DMS153 treated with DMSO at 0.1 percent for 48 hours (cell line): ENCODE measurements around the gene CLIP4.

Source experiments
- DNase-seq: peaks from one replicate; lab custom pipeline; 2025; ENCODE audit not compliant: unreplicated experiment; lab: John Stamatoyannopoulos, UW

The CLIP4 gene

DNA sequence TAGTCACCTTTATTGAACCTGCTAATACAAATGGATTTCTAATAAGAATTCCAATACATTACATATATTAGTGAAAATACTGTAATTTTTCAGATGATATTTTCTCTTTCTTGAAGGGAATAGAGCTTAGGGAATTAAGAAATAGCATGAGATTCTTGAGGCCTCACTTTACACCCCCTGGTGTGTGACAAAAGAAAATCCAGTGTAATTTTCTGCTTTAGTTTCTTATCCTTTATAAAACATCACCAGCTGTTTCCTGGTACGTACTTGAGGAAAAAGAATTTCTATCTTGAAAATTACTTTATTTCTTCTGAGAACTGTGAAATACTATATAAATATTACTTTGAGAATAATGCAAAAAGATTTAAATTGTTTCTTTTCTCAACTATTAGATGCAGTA, 71.6 kb downstream of the CLIP4 start:
- DNase-seq = no peak

DNA sequence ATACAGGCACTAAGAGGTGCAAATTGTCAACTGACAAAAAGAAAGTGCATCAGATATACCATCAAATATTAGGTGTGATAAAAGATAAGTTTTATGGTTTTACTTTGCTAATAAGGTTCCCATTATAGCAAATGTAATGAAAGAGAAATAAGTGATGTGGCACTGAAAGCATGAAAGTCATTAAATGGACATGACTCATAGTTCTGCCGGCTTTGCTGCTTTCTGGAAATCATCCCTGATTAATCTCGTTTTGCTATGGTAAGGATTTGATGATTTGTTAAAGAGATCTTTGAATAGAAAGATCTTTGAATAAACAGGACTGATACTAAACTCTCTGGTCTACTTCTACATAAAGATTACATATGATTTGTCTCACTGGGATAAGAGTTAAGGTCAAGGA, 72.7 kb downstream of the CLIP4 start:
- DNase-seq = no peak

DNA sequence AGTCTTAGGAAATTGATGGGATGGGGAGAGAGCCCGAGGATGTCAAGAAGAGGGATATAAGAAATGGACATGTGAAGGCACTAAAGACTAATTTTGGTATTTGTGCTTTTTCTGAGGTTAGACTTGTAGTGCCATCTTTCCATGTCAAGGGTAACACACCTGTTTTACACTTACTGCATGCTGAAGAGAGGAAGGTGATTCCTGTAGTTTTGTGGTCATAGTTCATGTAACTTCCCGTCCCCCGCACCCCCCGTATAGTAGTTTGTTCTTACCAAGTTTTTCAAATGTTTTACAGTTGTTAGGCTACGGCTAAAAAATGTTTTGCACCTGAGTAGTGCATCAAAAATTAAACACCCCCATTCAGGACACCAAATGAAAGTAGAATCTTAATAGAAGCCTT, 73.8 kb downstream of the CLIP4 start:
- no peak for DNase-seq

DNA sequence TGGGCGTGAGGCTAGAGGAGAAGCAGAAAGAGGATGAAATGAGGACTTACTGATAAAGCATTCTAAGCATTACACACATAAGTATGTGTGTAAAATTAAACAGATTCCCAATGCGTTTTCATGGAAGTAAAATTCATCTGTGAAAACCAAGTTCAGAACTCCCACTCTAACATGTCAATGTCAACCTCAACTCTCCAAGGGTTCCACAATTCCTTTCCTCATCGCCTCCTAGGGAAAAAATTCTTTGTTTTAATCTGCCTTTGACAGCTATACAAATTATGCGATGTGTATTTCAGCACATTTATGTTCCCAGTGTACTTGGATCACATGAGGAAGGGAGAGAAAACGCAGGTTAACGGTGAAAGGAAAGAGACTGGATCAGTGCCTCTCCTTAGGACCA, 76.6 kb downstream of the CLIP4 start:
- DNase-seq = no peak

DNA sequence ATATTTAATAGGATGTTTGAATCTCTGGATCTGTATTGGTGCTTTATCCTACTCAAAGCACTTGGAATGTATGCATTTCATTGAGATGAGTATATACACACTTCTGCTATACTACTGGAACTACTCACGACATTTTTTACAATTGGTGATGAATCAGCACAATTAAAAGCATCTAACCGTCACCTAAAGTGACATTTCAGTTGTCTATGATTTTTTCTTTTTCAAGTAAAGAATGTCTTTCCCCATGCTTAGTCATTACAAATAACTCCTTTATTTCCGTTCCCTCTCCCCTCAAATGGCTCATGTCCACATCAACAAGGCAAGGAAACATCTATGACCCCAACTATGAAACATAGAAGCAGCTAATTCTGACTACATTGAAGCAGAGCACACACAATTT, 77.3 kb downstream of the CLIP4 start:
- DNase-seq = no peak

DNA sequence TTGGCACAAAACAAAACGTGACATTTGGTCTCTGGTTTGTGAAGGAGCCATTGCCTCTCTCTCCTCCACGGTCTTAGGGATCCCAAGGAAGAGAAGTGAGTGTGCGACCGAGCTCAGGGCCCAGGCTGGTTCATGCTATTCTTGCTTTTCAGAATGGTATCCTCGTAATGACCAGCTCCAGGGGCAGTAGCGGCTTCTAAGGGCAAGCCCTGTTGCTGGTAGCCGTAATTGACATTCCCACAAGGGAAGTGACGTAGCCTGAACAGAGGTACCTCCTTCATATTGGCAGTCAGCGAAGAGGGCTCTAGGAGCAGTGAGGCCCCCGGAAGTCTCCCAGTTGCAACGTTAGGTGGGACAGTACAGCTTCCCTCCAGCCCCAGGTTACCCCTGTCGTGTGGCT, 77.9 kb downstream of the CLIP4 start:
- no peak for DNase-seq

DNA sequence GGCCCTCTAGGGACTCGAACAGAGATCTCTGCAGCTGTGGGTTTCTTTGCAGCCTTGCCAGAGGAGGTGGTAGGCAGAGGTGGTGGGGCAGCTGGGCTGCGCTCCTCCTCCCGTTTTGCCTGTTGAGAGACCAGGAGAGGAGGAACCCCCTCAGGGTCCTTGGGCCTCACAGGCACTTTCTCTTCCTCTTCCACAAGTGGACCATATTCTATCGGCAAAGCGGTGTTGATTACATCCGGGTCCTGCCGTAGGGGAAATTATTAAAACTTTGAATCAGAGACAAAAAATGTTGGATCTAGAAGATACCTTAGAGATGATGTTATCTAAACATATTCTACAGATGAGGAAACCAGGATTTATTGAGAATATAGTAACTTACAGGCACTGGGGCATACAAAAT, 78.5 kb downstream of the CLIP4 start:
- DNase-seq = no peak

DNA sequence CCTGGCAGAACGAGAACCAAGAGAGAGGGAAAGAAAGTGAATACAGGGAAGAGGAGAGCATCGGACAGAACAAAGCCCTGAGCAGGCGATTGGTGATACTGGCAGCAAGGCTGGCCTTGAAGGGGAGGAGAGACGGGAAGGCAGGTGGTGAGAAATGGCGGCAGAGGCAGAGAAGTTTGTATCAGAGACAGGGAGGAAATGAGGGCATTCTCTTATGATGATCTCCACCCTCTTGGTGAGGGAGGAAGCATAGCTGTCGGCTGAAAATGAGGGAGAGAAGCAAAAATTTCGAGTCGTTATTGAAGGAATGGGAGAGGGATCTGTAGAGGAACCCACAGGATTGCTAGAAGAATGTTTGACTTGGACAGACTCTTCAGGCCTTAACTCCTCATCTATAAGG, 80.6 kb downstream of the CLIP4 start:
- no peak for DNase-seq

DNA sequence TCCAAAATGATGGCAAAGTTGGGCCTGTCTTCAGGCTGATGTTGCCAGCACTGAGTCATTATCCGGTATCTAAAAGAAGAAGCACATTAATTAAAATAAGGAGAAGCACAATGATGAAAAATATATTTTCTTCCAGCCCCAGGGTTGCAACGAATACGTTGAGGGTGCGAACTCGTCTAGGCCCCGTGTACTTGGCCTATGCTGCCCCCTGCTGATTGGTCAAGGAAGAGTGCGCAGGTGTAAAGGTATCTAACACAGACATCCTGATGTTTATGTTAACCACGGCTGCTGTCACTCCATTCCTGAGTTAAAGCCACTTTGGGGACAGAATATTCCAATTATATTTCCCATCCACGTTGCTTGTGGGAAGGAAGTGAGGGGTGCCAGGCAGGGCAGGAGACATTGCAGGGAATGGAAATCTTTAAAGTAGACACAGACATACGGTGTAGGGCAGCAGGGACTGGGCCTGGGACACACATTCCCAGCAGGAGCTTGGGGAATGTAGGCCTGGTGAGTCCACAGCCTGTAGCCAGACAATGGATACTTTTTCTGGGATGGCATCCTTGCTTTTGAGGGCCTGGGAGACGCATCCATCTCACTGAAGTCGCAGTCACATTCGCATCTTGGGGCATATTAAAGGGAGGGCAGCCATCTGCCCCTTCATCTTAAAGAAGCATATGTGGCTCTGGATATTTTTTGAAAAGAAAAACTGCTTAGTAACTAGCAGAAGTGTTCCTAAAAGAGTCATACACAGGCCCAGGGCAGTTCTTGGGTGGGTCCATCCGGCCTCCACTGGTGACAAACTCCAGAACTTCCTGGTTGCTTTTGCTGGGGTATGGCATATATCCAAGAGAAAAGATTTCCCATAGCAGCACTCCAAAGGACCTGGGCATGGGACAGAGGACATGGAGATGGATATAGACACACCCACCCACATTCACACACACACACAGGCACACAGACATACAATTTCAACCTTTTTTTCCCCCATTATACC, 81.9 kb downstream of the CLIP4 start:
- peak; percentile 42 for DNase-seq

DNA sequence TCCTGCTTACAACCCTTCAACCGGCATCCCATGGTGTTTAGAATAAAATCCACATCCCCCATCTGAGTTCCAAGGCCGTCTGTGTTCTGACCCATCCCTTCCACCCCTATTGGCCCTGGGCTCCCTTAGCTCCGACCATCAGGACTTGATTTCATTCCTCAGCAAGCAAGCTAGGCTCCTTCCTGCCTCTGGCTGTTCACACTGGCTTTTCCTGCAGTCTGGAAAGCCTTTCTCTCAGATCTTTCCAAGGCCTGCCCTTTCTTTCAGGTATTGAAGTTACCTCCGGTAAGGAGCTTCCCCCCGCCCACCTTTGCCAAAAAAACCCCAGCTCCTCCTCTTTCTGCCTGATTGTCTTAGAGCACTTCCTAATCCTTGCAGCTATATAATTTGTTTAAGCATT, 86.8 kb downstream of the CLIP4 start:
- DNase-seq = no peak

DNA sequence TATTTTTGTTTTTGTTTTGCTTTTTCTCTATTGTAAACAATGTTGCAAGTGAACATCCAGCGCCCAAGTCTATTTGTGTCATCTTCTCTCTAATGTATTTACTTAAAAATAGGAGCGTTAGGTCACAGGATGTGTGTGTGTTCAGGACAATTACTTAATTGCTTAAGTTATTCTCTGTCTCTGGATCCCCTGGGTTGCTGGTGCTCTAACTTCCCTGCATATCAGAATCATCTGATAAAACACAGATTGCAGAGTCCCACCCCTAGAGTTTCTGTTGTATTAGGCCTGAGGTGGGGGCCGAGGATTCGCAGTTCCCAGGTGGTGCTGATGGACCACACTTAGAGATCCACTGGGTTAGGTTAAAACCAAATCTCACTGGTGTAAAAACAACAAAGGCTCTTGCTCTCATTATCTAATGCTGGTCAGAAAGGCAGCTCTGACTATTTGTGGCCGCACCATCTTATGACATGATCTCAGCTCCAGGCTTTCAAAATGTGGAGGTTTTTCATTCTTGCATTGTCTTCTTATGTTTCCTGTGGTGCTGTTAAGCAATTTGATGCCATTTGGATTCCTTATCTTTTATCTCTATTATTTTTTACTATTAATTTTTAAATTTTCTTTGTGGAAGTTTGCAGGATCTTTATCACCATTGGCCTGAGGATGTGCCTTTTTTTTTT, 87.7 kb downstream of the CLIP4 start:
- DNase-seq = no peak

DNA sequence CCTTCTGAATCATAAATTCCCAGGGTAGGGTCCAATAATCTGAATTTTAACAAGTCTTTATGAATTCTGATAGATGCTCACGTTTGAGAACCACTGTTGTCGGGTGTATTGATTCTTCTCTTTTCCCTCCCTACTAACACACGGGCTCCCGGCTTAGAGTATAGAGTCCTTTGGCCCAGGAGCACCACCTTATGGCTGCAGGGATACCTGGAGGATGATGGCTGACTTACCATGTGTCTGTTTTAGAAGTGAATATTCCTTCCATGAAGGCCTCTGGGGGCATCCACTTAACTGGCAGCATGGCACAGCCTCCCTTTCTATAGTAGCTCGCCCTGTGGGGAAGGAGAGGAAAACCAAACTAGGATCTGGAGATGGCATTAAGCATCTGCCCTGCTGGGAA, 91.7 kb downstream of the CLIP4 start:
- DNase-seq = no peak

DNA sequence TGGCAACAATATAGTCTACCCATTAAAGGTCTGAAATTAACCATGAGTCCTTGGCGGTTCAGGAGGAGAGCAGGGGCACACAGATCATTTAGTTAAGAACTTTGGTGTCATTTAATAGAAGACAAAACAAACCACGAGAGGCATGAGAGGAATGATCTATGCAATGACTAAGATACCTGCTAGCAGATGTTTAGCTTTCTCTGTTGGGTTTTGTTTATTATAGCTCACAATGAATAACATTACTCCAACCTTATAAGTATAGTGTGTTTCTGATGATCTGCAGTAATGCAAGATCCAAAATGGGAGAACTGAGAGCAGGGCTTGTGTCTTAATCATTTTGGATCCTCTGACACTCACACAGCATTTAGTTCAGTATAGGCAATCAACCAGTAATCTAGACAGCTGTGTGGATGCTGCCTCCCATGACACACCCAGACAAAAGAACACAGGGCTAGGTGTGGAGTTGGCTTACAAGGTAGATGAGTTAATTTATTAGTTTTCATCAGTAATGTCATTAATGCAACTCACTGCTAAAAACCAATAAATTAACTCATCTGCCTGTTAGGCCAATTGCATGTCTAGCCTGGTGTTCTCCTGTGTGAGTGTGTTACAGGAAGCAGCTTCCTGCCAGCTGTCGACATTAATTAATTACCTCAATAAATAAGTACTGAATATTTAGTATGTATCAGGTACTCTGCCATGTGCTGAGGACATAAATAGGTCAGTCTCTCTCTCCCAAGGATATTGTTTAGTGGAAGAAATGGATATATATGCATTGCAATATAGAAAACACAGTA, 92.3 kb downstream of the CLIP4 start:
- DNase-seq = no peak

DNA sequence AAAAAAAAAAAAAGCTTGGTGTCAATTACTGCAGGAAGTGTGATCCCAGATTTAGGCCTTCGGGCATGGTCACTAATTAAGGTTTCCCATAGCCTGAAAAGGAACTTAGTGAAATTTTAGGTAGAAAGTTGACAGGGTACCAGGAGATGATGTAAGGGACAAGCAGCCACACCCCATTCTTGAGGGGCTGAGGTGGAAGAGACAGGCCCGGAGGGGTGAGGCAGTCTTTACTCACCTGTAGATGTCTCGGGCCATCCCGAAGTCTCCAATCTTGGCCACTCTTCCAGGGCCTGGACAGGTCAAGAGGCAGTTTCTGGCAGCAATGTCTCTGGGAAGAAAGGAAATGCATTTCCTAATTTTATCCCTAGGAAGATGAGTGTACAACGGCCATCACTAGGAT, 94.3 kb downstream of the CLIP4 start:
- DNase-seq = no peak

DNA sequence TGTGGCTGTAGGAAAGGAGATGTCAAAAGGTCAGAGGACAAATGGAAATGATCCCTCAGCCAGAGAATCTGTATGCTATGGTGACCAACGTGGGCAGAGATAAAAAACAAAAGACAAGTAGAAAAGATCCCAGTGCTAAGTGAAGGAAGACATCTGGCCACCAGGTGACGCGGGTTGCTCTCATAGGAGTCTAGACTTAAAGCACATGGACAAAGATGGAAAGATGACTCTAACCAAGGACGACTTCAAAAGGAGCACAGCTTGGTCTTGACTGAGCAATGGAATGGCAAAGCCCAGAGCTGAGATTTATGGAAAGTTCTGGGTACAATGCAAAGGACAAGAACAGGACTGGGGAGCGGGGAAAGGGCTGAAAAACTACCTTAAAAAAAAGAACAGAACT, 96.8 kb downstream of the CLIP4 start:
- no peak for DNase-seq

DNA sequence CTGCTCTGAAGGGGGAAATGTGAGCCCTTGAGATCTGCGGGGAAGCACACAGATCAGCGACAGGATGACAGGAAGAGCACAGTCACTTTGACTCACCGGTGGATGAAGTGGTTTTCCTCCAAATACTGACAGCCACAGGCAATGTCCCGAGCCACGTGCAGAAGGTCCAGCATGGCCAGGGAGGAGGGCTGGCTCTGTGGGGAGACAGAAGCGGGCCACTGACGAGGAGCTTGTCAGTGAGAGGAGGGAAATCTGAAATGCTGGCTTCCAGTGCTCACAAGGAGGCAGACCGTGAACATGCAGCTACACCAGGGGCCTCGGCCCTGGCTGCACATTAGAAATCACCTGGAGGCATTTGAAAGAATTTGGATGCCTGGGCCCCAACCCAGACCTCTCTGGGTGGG, 98.7 kb downstream of the CLIP4 start:
- no peak for DNase-seq

DNA sequence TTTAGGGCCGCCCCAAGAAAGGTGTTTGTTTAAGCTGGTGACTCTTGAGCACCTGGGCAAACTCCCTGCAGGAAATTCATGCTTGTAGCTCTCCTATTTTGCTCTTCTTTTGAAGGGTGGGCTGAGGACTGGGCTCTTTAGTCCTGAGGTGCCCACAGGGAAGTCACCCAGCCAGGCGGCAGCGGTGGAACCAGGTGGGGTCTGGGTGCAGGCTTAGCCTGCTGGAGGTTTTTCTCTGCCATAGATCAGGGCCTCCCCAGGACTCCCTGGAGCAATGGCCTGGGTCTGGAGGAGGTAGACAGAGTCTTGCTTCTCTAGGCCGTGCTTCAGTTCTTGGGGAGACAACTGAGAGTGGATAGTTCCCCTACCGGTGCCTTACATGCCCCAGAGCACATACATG, 99.9 kb downstream of the CLIP4 start:
- no peak for DNase-seq

DNA sequence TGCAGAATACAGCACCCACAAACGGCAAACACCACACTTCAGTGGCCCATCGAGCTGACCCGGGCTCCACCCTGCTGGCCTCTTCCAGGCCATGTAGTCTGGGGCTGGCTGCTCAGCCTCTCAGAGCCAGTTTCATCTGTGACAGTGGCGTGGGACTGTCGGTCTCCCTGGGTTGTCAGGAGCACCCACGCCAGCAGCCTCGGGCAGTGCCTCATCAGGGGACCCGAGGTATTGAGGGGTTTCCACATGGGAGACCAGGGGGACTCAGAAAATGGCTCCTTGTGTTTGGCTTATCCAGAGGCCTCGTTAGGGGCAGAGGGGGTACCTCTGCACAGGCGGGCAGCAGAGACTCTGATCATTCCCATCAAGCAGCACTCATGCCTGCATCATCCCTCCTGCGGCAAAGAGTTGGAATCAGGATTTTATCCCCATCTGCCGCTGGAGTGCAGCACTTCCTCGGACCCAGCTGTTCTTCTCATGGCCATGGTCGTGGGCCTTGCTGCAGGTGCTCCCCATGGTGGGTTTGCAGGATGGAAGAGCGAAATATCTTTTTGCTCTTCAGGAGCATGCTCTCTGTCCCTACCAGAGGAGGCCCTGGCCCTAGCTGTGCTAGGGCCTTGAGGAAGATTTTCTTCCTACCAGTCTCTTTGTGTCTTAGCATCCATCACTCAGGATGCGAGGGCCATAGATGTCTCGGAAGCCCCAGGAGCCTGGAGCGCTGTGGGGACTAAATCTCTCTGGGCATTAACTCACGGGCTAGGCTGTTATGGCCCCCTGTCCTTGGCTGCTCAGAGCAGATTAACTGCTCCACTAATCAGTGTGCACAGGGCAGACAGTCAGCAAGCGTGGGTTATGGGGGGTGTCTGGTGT, 100.8 kb downstream of the CLIP4 start:
- DNase-seq = no peak

DNA sequence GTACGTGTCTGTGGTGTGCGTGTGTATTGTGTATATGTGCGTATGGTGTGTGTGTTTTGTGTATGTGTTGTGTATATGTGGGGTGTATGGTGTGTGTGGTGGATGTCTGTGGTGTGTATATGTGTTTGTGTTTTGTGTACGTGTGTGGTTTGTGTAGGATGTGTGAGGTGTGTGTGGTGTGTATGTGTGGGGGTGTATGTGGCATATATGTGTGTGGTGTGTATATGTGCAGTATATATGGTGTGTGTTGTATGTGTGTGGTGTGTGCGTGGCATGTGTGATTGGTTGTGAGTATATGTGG, 101.3 kb downstream of the CLIP4 start:
- DNase-seq = no peak

DNA sequence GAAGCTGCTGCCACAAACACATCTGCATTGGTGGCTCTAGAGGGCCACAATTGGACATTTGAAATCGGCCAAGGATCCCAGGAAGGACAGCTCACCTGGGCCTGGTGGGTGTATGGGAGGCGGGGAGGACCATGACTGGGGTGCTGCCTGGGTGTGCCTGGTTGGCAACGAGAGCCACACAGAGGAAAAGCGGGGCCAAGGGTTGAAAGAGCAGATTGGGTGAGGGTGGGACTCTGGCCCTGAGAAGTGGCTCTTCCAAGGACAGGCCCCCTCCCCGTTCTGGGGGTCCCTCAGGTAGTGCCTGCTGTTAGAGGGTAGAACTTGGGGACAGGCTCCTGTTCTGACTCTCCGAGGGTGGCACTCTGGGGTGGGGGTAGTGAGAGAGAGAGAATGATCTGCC, 102.9 kb downstream of the CLIP4 start:
- no peak for DNase-seq

DNA sequence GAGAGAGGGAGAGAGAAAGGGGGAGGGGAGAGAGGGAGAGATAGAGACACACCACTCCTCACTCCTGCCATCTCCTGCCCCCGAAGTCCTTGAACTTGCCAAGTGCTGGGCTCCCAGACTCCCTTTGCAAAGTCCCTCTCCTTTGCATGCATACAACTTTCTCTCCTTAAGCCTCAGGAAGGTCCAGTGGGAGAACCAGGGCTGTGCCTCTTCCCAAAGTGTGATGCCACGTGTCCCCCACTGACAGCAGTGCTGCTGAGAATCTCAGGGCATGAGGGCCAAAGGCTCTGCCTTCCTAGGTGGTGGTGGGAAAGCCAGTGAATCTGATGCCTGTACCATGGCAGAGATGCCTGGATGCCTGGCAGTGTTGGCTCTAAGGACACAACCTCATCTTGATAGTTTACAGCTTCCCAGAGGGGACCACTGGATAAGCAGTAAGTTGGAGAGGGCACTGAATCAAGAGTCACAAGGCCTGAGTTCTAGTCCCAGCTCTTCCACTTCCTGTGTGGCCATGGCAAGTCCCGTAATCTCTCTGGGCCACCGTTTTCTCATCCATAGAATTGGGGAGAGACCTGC, 103.4 kb downstream of the CLIP4 start:
- DNase-seq = no peak
